Measurements from ENCODE around the gene PHACTR4.
"Not testable (repeated sequence)": the region's sequence is repeated elsewhere in the genome, so short reads cannot be mapped to it uniquely, and the experiment has no call there.

- not testable (repeated sequence) for TF ChIP-seq POLR2A (IDR thresholded peaks at IDR 0.05; ENCODE audit: control extremely low read depth in 1 of 2, low read depth in 2 of 2, low read length in 2 of 2); CEBPB (IDR thresholded peaks at IDR 0.05; ENCODE audit: low read depth, low read length); CHD2 (IDR thresholded peaks at IDR 0.05; ENCODE audit: low read length); EGR1 (IDR thresholded peaks at IDR 0.05; ENCODE audit: borderline replicate concordance, low read depth, low read length); ATF3 (IDR thresholded peaks at IDR 0.05; ENCODE audit: insufficient read depth, low read depth, low read length)
Observed at GRCh38 chr1:28520796-28521195, 151.3 kb downstream of the PHACTR4 start.

Measured in H1 (cell line).